ENCODE data around the gene DUSP1.
"Not testable (repeated sequence)": the region's sequence is repeated elsewhere in the genome, so short reads cannot be mapped to it uniquely, and the experiment has no call there.

Gene DUSP1

GRCh38 chr5:172770675-172771438 is at the start of gene DUSP1:
Gene DUSP1, minus strand, starts transcription at chr5:172771195. Its CDS starts 243 bp downstream, at chr5:172770952.
- peak; percentile 97 for DNase-seq (ENCODE audit: low read depth)

- DNase-seq (ENCODE audit: low read depth), result no peak
These were observed 49.2 kb upstream of the DUSP1 start for GRCh38 chr5:172820046-172820767.

- no peak for DNase-seq (ENCODE audit: low read depth)
These were observed 48.6 kb upstream of the DUSP1 start for GRCh38 chr5:172819569-172819968.

- DNase-seq (ENCODE audit: low read depth), result no peak
These were observed 47.1 kb upstream of the DUSP1 start for GRCh38 chr5:172818081-172818480.

GRCh38 chr5:172817664-172818063 is 46.7 kb upstream of the DUSP1 start:
- DNase-seq (ENCODE audit: low read depth), result no peak

GRCh38 chr5:172816925-172817562 is 46.0 kb upstream of the DUSP1 start:
- no peak for DNase-seq (ENCODE audit: low read depth)

GRCh38 chr5:172815631-172816030 is 44.6 kb upstream of the DUSP1 start:
- DNase-seq (ENCODE audit: low read depth), result no peak

GRCh38 chr5:172810996-172811395 is 40.0 kb upstream of the DUSP1 start:
- not testable (repeated sequence) for DNase-seq (ENCODE audit: low read depth)

GRCh38 chr5:172809774-172810173 is 38.8 kb upstream of the DUSP1 start:
- DNase-seq (ENCODE audit: low read depth), result no peak

- no peak for DNase-seq (ENCODE audit: low read depth)
These were observed 36.8 kb upstream of the DUSP1 start for GRCh38 chr5:172807766-172808311.

GRCh38 chr5:172806897-172807672 is 36.1 kb upstream of the DUSP1 start:
- peak; percentile 63 for DNase-seq (ENCODE audit: low read depth)

GRCh38 chr5:172805736-172806255 is 34.8 kb upstream of the DUSP1 start:
- DNase-seq (ENCODE audit: low read depth), result no peak

GRCh38 chr5:172805018-172805683 is 34.2 kb upstream of the DUSP1 start:
- no peak for DNase-seq (ENCODE audit: low read depth)

GRCh38 chr5:172802567-172803176 is 31.7 kb upstream of the DUSP1 start:
- no peak for DNase-seq (ENCODE audit: low read depth)

GRCh38 chr5:172802112-172802511 is 31.1 kb upstream of the DUSP1 start:
- no peak for DNase-seq (ENCODE audit: low read depth)

- peak; percentile 85 for DNase-seq (ENCODE audit: low read depth)
These were observed 30.2 kb upstream of the DUSP1 start for GRCh38 chr5:172801179-172801671.

- DNase-seq (ENCODE audit: low read depth), result peak; percentile 95
These were observed 29.1 kb upstream of the DUSP1 start for GRCh38 chr5:172800088-172800551.

GRCh38 chr5:172799416-172799815 is 28.4 kb upstream of the DUSP1 start:
- no peak for DNase-seq (ENCODE audit: low read depth)

GRCh38 chr5:172798422-172799215 is 27.6 kb upstream of the DUSP1 start:
- peak; percentile 82 for DNase-seq (ENCODE audit: low read depth)
